Stimulated activated naive CD4-positive, alpha-beta T cell treated with Interleukin-2 at 50 U/mL for 16 hours (primary cell): ENCODE measurements around the gene TADA2B.

ENCODE experiments used
- DNase-seq: peaks from one replicate; lab custom pipeline; 2025; lab: John Stamatoyannopoulos, UW

Gene TADA2B

GRCh38 chr4:7041801-7042502 lies 1.2 kb upstream of the TADA2B start:
- DNase-seq = no peak

- peak; percentile 92 for DNase-seq
Measured at GRCh38 chr4:7042503-7043283, 479 bp upstream of the TADA2B start.

- DNase-seq = no peak
Measured at GRCh38 chr4:7044137-7044930, 1.2 kb downstream of the TADA2B start.

- no peak for DNase-seq
Measured at GRCh38 chr4:7045553-7045952, 2.4 kb downstream of the TADA2B start.

GRCh38 chr4:7045961-7046921 lies 3.1 kb downstream of the TADA2B start:
- DNase-seq = no peak

- no peak for DNase-seq
Measured at GRCh38 chr4:7046971-7047370, 3.8 kb downstream of the TADA2B start.

GRCh38 chr4:7048642-7049041 lies 5.5 kb downstream of the TADA2B start:
- DNase-seq = no peak

- DNase-seq = no peak
Measured at GRCh38 chr4:7049295-7049694, 6.1 kb downstream of the TADA2B start.

GRCh38 chr4:7049739-7050138 lies 6.6 kb downstream of the TADA2B start:
- no peak for DNase-seq

GRCh38 chr4:7050481-7051143 lies 7.4 kb downstream of the TADA2B start:
- no peak for DNase-seq

- DNase-seq = no peak
Measured at GRCh38 chr4:7051144-7051495, 7.9 kb downstream of the TADA2B start.

GRCh38 chr4:7051905-7052304 lies 8.7 kb downstream of the TADA2B start:
- DNase-seq = no peak

GRCh38 chr4:7052313-7052712 lies 9.1 kb downstream of the TADA2B start:
- no peak for DNase-seq

- DNase-seq = no peak
Measured at GRCh38 chr4:7052923-7053715, 9.9 kb downstream of the TADA2B start.

GRCh38 chr4:7054106-7054880 lies 11.1 kb downstream of the TADA2B start:
- DNase-seq = no peak

GRCh38 chr4:7055111-7055989 lies 12.2 kb downstream of the TADA2B start:
- no peak for DNase-seq

- no peak for DNase-seq
Measured at GRCh38 chr4:7055990-7056325, 12.8 kb downstream of the TADA2B start.

- DNase-seq = no peak
Measured at GRCh38 chr4:7058792-7059191, 15.6 kb downstream of the TADA2B start.

GRCh38 chr4:7059662-7060061 lies 16.5 kb downstream of the TADA2B start:
- no peak for DNase-seq
